Measurements from ENCODE around the gene STARD13. TPM values are rescaled to one million over a fixed set of nuclear protein-coding genes. Genes with fewer than 3 reads are reported as not detected.

Gene STARD13
- total RNA-seq, 1 experiment from 2014 or later: 11.3 TPM

DNA sequence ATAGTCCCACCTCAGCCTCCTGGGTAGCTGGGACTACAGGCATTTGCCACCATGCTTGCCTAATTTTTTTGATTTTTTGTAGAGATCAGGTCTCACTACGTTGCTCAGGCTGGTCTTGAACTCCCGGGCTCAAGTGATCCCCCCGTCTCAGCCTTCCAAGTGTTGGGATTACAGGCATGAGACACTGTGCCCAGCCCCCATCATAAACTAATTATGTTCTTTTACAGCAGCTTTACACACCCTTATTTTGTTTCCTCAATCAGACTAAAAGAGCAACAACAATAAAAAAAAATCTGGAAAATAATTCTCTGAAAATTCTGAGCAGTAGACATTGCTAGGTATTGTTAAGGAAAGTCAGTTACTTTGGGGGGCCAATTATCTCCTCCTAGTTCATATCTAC is 35.7 kb downstream of the STARD13 start:
- no peaks in the 10 kb centered on the region for H3K27me3 Mint-ChIP-seq (ENCODE audit: unreplicated experiment)
- H3K36me3 Mint-ChIP-seq (ENCODE audit: insufficient read depth, unreplicated experiment): no peaks in the 10 kb centered on the region

DNA sequence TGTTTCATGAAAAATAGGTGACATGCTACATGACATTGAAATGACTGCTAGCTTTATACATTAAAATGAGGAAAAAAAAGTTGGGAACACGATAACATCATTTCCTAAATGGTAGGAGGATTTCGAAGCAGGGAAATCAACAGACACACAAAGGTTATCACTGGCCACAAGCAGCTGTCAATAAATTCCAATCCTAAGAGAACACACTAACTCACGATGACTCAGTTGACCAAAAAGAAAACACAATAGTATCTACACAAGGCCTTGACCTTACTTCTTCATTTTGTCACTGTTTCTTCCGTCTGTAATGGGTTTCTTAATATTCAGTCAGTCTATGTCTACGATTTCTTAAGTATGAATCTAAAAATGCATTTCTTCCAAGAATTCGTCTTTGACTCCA is 36.5 kb downstream of the STARD13 start:
- TF ChIP-seq, protein P1, sequence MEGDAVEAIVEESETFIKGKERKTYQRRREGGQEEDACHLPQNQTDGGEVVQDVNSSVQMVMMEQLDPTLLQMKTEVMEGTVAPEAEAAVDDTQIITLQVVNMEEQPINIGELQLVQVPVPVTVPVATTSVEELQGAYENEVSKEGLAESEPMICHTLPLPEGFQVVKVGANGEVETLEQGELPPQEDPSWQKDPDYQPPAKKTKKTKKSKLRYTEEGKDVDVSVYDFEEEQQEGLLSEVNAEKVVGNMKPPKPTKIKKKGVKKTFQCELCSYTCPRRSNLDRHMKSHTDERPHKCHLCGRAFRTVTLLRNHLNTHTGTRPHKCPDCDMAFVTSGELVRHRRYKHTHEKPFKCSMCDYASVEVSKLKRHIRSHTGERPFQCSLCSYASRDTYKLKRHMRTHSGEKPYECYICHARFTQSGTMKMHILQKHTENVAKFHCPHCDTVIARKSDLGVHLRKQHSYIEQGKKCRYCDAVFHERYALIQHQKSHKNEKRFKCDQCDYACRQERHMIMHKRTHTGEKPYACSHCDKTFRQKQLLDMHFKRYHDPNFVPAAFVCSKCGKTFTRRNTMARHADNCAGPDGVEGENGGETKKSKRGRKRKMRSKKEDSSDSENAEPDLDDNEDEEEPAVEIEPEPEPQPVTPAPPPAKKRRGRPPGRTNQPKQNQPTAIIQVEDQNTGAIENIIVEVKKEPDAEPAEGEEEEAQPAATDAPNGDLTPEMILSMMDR (IDR thresholded peaks at IDR 0.05; ENCODE audit: unreplicated experiment): no peak
- intact Hi-C loops (cut with micrococcal nuclease; ENCODE audit: unreplicated experiment): no loop called here
- Mint-ChIP-seq H3K4me3 (ENCODE audit: low read depth, unreplicated experiment) (no peak overlapping the region), H3K27ac (ENCODE audit: unreplicated experiment) (no peak overlapping the region), H3K4me1 (ENCODE audit: low read depth, unreplicated experiment) (peaks cover 18% of the 10 kb centered on the region), H3K36me3 (ENCODE audit: insufficient read depth, unreplicated experiment) (no peaks in the 10 kb centered on the region), H3K9me3 (ENCODE audit: low read depth, unreplicated experiment) (no peaks in the 10 kb centered on the region), H3K27me3 (ENCODE audit: unreplicated experiment) (no peaks in the 10 kb centered on the region)
- CTCF ChIA-PET: no interaction called here
- no TSS peak for BruUV-seq (replicated peaks)
- DNase-seq: no peak

More for the DNA sequence above, 35.7 kb downstream of the STARD13 start:
- no TSS peak for BruUV-seq (replicated peaks)
- H3K27ac Mint-ChIP-seq (ENCODE audit: unreplicated experiment): no peak overlapping the region
- DNase-seq: no peak
- CTCF ChIA-PET: no interaction called here
- H3K4me3 Mint-ChIP-seq (ENCODE audit: low read depth, unreplicated experiment): no peak overlapping the region
- H3K9me3 Mint-ChIP-seq (ENCODE audit: low read depth, unreplicated experiment): no peaks in the 10 kb centered on the region
- intact Hi-C loops (cut with micrococcal nuclease; ENCODE audit: unreplicated experiment): no loop called here
- TF ChIP-seq, protein P1 (IDR thresholded peaks at IDR 0.05; ENCODE audit: unreplicated experiment): no peak
- H3K4me1 Mint-ChIP-seq (ENCODE audit: low read depth, unreplicated experiment): peaks cover 18% of the 10 kb centered on the region

DNA sequence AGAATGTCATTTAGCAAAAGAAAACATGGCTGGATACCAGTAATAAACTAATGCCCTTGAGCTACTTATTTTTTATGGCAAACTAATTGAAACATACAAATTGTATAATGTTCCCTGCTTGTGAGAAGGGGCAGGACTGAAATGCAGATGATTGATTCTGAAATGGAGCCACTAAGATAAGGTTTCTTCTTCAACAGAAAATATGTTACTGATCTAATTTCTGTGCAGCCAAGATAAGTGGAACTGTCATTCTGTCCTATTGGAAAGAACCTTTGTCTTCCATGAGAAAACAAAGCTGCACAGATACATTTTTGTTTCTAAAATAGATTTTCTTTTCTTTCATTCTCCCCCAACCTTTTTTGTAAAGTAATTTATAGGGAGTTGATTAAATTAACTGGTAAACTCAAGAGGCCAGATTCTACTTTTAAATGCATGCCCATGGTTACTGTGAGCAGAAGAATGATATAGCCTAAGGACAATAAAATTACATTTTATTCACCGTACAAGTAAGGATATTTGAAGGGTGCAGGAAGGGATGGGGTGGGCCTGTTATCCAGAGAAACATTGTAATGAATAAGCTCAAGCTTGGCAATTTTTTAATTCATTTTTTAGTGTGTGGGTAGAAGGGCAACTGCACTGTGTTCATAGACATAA is 39.9 kb downstream of the STARD13 start:
- Mint-ChIP-seq H3K4me1 (ENCODE audit: low read depth, unreplicated experiment) (peaks cover 12% of the 10 kb centered on the region), H3K27me3 (ENCODE audit: unreplicated experiment) (no peaks in the 10 kb centered on the region), H3K4me3 (ENCODE audit: low read depth, unreplicated experiment) (no peak overlapping the region), H3K27ac (ENCODE audit: unreplicated experiment) (no peak overlapping the region), H3K36me3 (ENCODE audit: insufficient read depth, unreplicated experiment) (no peaks in the 10 kb centered on the region), H3K9me3 (ENCODE audit: low read depth, unreplicated experiment) (no peaks in the 10 kb centered on the region)
- BruUV-seq (replicated peaks): no TSS peak
- TF ChIP-seq, protein P1 (IDR thresholded peaks at IDR 0.05; ENCODE audit: unreplicated experiment): no peak
- CTCF ChIA-PET: no interaction called here
- intact Hi-C loops (cut with micrococcal nuclease; ENCODE audit: unreplicated experiment): no loop called here
- DNase-seq: no peak

DNA sequence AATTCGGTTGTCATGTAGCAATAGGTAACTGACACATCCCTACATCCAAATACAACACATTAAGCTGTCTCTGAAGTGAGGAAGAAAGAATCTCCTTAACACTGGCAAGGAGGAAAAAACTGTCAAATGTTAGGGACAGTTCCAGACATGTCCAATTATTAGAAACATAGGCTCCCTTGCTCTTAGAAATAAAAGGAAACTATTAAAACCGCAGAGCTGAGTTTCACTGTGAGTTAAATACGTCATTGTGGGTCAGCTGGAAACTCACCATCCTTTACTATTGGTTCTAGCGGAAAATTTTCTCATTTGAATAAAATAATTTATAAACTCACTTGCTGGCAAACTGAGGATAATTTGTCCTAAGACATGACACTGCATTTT is 40.7 kb downstream of the STARD13 start:
- TF ChIP-seq, protein P1 (IDR thresholded peaks at IDR 0.05; ENCODE audit: unreplicated experiment): no peak
- Mint-ChIP-seq H3K4me3 (ENCODE audit: low read depth, unreplicated experiment) (no peak overlapping the region), H3K36me3 (ENCODE audit: insufficient read depth, unreplicated experiment) (no peaks in the 10 kb centered on the region), H3K4me1 (ENCODE audit: low read depth, unreplicated experiment) (peaks cover 8% of the 10 kb centered on the region), H3K27me3 (ENCODE audit: unreplicated experiment) (no peaks in the 10 kb centered on the region), H3K9me3 (ENCODE audit: low read depth, unreplicated experiment) (no peaks in the 10 kb centered on the region), H3K27ac (ENCODE audit: unreplicated experiment) (no peak overlapping the region)
- no TSS peak for BruUV-seq (replicated peaks)
- intact Hi-C loops (cut with micrococcal nuclease; ENCODE audit: unreplicated experiment): no loop called here
- CTCF ChIA-PET: no interaction called here
- DNase-seq: no peak

Data from Calu3 (cell line).